Measurements from ENCODE around the gene CREG2.
A peak's percentile ranks its signal among the peaks of the same experiment; 100 is the strongest.

The CREG2 gene

DNA sequence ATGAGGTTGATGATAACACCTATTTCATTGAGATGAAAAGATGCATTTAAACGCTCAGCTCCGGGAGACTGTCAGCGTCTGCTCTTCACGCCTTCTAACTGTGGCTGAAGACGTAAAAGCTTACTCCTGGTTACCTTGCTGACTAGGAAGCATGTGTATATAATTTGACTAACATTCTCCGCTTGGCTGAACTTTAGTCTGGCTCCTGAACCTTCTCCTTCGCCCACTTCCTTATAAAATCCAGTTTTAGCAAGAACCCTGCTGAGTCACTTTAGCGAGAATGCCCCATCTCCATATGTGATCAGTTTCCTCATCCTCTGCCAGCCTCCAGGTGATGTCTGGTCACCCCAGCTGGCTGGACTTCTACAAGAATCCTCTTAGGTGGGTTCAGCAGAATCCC, 12.7 kb upstream of the CREG2 start:
- Histone ChIP-seq H3K27me3 (ENCODE audit: insufficient read depth, low read length) (no peaks in the 10 kb centered on the region), H3K79me2 (ENCODE audit: control insufficient read depth, insufficient read depth, low read length, poor library complexity) (no peaks in the 10 kb centered on the region), H2BK5ac (ENCODE audit: low read depth, low read length, poor library complexity) (no peak overlapping the region), H3K4ac (ENCODE audit: low read depth, low read length) (no peak overlapping the region), H2AK5ac (ENCODE audit: low read length) (no peak overlapping the region), H3K9ac (ENCODE audit: low read length) (no peak overlapping the region), H4K8ac (ENCODE audit: low read depth, low read length) (no peak overlapping the region), H3K79me1 (ENCODE audit: low read length) (no peaks in the 10 kb centered on the region), H3K4me1 (ENCODE audit: control insufficient read depth in 1 of 2, insufficient read depth in 2 of 2, low read length in 2 of 2) (no peaks in the 10 kb centered on the region), H2BK12ac (ENCODE audit: low read length) (no peak overlapping the region), H3K36me3 (ENCODE audit: control insufficient read depth in 1 of 2, insufficient read depth in 2 of 2, low read length in 2 of 2) (no peaks in the 10 kb centered on the region), H4K91ac (ENCODE audit: low read depth, low read length) (no peak overlapping the region), H3K14ac (ENCODE audit: low read length) (no peak overlapping the region), H3K18ac (ENCODE audit: low read length) (no peak overlapping the region), H3K27ac (ENCODE audit: low read depth, low read length) (no peak overlapping the region), H2AFZ (ENCODE audit: insufficient read depth, low read length, poor library complexity) (no peak overlapping the region), H4K12ac (ENCODE audit: low read depth, low read length) (no peak overlapping the region), H3K4me3 (ENCODE audit: low read depth, low read length) (no peak overlapping the region), H2BK120ac (ENCODE audit: insufficient read depth, low read length, poor library complexity) (no peak overlapping the region), H3K23ac (ENCODE audit: low read length) (no peak overlapping the region), H3K4me2 (ENCODE audit: low read length) (no peak overlapping the region), H3K9me3 (ENCODE audit: insufficient read depth, low read depth, low read length) (no peaks in the 10 kb centered on the region)
- DNase-seq, result no peak
- WGBS (ENCODE audit: extremely low coverage, insufficient coverage, insufficient read length), result no CpG with 5 or more reads among the region's 8 CpGs

- no CpG with 5 or more reads among the region's 11 CpGs for WGBS (ENCODE audit: extremely low coverage, insufficient coverage, insufficient read length)
- no peaks in the 10 kb centered on the region for H3K36me3 ChIP-seq (ENCODE audit: control insufficient read depth in 1 of 2, insufficient read depth in 2 of 2, low read length in 2 of 2)
- H3K79me1 ChIP-seq (ENCODE audit: low read length), result no peaks in the 10 kb centered on the region
- no peak overlapping the region for H3K4me2 ChIP-seq (ENCODE audit: low read length)
- no peaks in the 10 kb centered on the region for H3K4me1 ChIP-seq (ENCODE audit: control insufficient read depth in 1 of 2, insufficient read depth in 2 of 2, low read length in 2 of 2)
- H2AFZ ChIP-seq (ENCODE audit: insufficient read depth, low read length, poor library complexity), result no peak overlapping the region
- no peak overlapping the region for H3K27ac ChIP-seq (ENCODE audit: low read depth, low read length)
- H2BK5ac ChIP-seq (ENCODE audit: low read depth, low read length, poor library complexity), result no peak overlapping the region
- no peaks in the 10 kb centered on the region for H3K79me2 ChIP-seq (ENCODE audit: control insufficient read depth, insufficient read depth, low read length, poor library complexity)
- H2AK5ac ChIP-seq (ENCODE audit: low read length), result no peak overlapping the region
- no peak overlapping the region for H3K23ac ChIP-seq (ENCODE audit: low read length)
- H3K4me3 ChIP-seq (ENCODE audit: low read depth, low read length), result no peak overlapping the region
- no peak overlapping the region for H3K9ac ChIP-seq (ENCODE audit: low read length)
- H2BK120ac ChIP-seq (ENCODE audit: insufficient read depth, low read length, poor library complexity), result no peak overlapping the region
- no peak for DNase-seq
- no peak overlapping the region for H3K14ac ChIP-seq (ENCODE audit: low read length)
- no peak overlapping the region for H2BK12ac ChIP-seq (ENCODE audit: low read length)
- no peaks in the 10 kb centered on the region for H3K9me3 ChIP-seq (ENCODE audit: insufficient read depth, low read depth, low read length)
- H3K27me3 ChIP-seq (ENCODE audit: insufficient read depth, low read length), result no peaks in the 10 kb centered on the region
- H3K4ac ChIP-seq (ENCODE audit: low read depth, low read length), result no peak overlapping the region
- no peak overlapping the region for H4K8ac ChIP-seq (ENCODE audit: low read depth, low read length)
- no peak overlapping the region for H3K18ac ChIP-seq (ENCODE audit: low read length)
- no peak overlapping the region for H4K12ac ChIP-seq (ENCODE audit: low read depth, low read length)
- no peak overlapping the region for H4K91ac ChIP-seq (ENCODE audit: low read depth, low read length)
These were observed 11.9 kb upstream of the CREG2 start for GRCh38 chr2:101399021-101399799.

- H2BK120ac ChIP-seq (ENCODE audit: insufficient read depth, low read length, poor library complexity), result no peak overlapping the region
These were observed 11.0 kb upstream of the CREG2 start for GRCh38 chr2:101398116-101398821.

GRCh38 chr2:101396316-101396717, 9.0 kb upstream of the CREG2 start:
- Histone ChIP-seq H3K79me2 (ENCODE audit: control insufficient read depth, insufficient read depth, low read length, poor library complexity) (no peaks in the 10 kb centered on the region), H2AFZ (ENCODE audit: insufficient read depth, low read length, poor library complexity) (no peak overlapping the region), H3K4ac (ENCODE audit: low read depth, low read length) (no peak overlapping the region), H3K18ac (ENCODE audit: low read length) (no peak overlapping the region), H3K23ac (ENCODE audit: low read length) (no peak overlapping the region), H2BK5ac (ENCODE audit: low read depth, low read length, poor library complexity) (no peak overlapping the region), H4K8ac (ENCODE audit: low read depth, low read length) (no peak overlapping the region), H3K4me2 (ENCODE audit: low read length) (no peak overlapping the region), H3K27ac (ENCODE audit: low read depth, low read length) (no peak overlapping the region), H3K36me3 (ENCODE audit: control insufficient read depth in 1 of 2, insufficient read depth in 2 of 2, low read length in 2 of 2) (no peaks in the 10 kb centered on the region), H2AK5ac (ENCODE audit: low read length) (no peak overlapping the region), H3K4me3 (ENCODE audit: low read depth, low read length) (no peak overlapping the region), H4K91ac (ENCODE audit: low read depth, low read length) (no peak overlapping the region), H3K9ac (ENCODE audit: low read length) (no peak overlapping the region), H2BK12ac (ENCODE audit: low read length) (no peak overlapping the region), H4K12ac (ENCODE audit: low read depth, low read length) (no peak overlapping the region), H3K14ac (ENCODE audit: low read length) (no peak overlapping the region), H3K9me3 (ENCODE audit: insufficient read depth, low read depth, low read length) (peaks cover 2% of the 10 kb centered on the region), H3K27me3 (ENCODE audit: insufficient read depth, low read length) (no peaks in the 10 kb centered on the region), H3K79me1 (ENCODE audit: low read length) (no peaks in the 10 kb centered on the region), H2BK120ac (ENCODE audit: insufficient read depth, low read length, poor library complexity) (no peak overlapping the region), H3K4me1 (ENCODE audit: control insufficient read depth in 1 of 2, insufficient read depth in 2 of 2, low read length in 2 of 2) (no peaks in the 10 kb centered on the region)
- DNase-seq, result peak; percentile 22 to 60
- no CpG with 5 or more reads among the region's 2 CpGs for WGBS (ENCODE audit: extremely low coverage, insufficient coverage, insufficient read length)

More at GRCh38 chr2:101398116-101398821, 11.0 kb upstream of the CREG2 start:
- Histone ChIP-seq H3K4me3 (ENCODE audit: low read depth, low read length) (no peak overlapping the region), H3K79me2 (ENCODE audit: control insufficient read depth, insufficient read depth, low read length, poor library complexity) (no peaks in the 10 kb centered on the region), H3K23ac (ENCODE audit: low read length) (no peak overlapping the region), H3K9ac (ENCODE audit: low read length) (no peak overlapping the region), H4K91ac (ENCODE audit: low read depth, low read length) (no peak overlapping the region), H3K79me1 (ENCODE audit: low read length) (no peaks in the 10 kb centered on the region), H3K27ac (ENCODE audit: low read depth, low read length) (no peak overlapping the region), H3K4ac (ENCODE audit: low read depth, low read length) (no peak overlapping the region), H3K14ac (ENCODE audit: low read length) (no peak overlapping the region), H3K4me1 (ENCODE audit: control insufficient read depth in 1 of 2, insufficient read depth in 2 of 2, low read length in 2 of 2) (no peaks in the 10 kb centered on the region), H2BK5ac (ENCODE audit: low read depth, low read length, poor library complexity) (no peak overlapping the region), H2AFZ (ENCODE audit: insufficient read depth, low read length, poor library complexity) (no peak overlapping the region), H4K12ac (ENCODE audit: low read depth, low read length) (no peak overlapping the region), H4K8ac (ENCODE audit: low read depth, low read length) (no peak overlapping the region), H2AK5ac (ENCODE audit: low read length) (no peak overlapping the region), H3K27me3 (ENCODE audit: insufficient read depth, low read length) (no peaks in the 10 kb centered on the region), H3K18ac (ENCODE audit: low read length) (no peak overlapping the region), H3K4me2 (ENCODE audit: low read length) (no peak overlapping the region), H3K36me3 (ENCODE audit: control insufficient read depth in 1 of 2, insufficient read depth in 2 of 2, low read length in 2 of 2) (no peaks in the 10 kb centered on the region), H2BK12ac (ENCODE audit: low read length) (no peak overlapping the region), H3K9me3 (ENCODE audit: insufficient read depth, low read depth, low read length) (peaks cover 2% of the 10 kb centered on the region)
- no CpG with 5 or more reads among the region's 10 CpGs for WGBS (ENCODE audit: extremely low coverage, insufficient coverage, insufficient read length)
- DNase-seq, result no peak
